GM18861 (cell line): ENCODE measurements around the gene DAZL.

Experiments used
- ATAC-seq: cut with Tn5 transposase; IDR thresholded peaks from one replicate; pipeline ENCODE4 v1.9.1; 2021; ENCODE audit not compliant: unreplicated experiment

DAZL gene

DNA sequence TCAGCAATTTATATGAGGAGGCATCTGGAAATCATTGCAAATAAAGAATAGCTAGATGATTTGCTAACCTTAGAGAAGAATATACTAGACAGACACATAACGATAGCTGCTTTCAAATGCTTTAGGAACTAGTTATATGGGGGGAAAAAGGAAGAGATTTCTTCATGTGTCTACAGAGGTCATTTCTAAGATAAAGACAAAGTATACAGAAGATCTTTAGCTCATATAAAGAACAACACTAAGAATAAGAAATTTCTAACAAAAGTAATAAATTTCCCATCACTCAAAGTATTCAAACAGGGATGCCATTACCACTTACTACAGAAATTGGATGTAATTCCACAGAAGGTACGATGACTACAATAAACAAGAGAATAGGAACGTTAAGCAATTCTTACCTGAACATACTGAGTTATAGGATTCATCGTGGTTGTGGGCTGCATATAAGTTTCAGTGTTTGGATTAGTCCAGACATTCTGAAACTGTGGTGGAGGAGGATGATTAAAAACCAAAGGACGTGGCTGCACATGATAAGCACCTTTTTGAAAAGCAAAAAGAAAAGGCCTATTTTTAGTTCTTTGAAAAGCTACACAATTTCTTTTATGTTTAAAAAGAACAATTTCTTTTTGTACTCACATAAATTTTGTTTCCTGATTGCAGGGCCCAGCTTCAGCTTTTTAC lies 8.7 kb downstream of the DAZL start:
- no peak for ATAC-seq

- no peak for ATAC-seq
Observed at GRCh38 chr3:16595778-16596177, 9.4 kb downstream of the DAZL start.

GRCh38 chr3:16589867-16590624 lies 15.2 kb downstream of the DAZL start:
- peak; percentile 96 for ATAC-seq

DNA sequence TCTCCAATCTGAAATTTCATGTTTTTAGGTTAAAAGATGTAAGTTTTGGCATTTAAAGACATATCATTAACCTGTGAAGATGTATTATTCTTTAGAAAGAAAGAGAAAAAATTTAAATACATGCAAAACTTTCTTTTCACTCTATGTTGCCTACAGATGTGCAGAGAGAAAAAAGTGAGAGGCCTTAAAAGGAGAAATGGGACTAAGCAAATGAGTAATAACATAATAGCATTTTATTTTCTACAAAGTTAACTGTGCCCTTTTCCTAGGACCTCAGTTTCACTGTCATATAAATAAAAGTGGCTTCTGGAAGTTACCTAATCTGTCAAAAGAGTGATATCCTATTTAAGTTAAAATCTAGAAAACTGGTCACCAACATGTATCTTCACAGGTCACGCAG lies 16.1 kb downstream of the DAZL start:
- no peak for ATAC-seq

DNA sequence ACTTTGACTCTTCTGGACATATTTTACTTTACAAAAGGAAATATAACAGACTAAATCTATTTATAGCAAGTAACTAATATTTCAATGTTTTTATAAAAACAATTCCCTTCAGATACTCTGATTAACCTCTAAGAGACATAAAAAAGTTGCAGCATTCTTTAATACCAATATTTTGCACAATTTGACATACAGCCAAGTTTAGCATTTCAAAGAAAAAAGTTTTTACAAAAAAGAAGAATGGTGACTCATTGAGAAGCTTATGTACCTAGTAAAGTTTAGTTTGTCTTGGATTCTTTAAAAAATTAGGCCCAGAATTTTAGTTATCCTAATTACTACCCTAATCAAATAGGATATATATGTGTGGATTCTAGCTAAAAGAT lies 17.6 kb downstream of the DAZL start:
- ATAC-seq: no peak

DNA sequence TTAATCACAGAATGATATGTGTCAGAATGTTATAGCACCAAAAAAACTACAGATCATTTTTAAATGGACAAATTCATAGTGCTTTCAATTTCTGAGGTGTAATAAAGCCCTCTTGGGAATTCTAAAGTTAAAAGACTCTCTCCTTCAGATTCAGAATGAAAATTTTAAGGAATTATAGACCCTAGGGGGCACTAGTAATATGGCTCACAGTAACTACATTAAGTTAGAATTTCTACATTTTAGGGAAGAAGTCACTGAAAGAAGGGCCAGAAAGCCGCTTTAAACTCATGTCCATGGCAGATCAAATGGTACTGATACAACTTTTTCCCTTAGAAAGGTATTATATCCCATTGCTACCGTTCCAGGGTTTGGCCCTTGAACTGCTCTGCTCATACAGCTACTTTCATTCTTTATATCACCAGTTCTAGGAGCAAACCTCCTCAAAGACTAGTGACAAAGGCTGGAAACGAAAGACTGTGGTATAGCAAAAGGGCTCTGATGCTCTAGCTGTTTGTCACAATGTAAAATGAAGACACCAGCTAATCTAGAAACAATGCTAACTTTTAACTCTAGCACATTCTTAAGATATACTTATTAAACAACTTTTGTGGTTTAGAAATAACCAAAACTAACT lies 18.1 kb downstream of the DAZL start:
- ATAC-seq: no peak

DNA sequence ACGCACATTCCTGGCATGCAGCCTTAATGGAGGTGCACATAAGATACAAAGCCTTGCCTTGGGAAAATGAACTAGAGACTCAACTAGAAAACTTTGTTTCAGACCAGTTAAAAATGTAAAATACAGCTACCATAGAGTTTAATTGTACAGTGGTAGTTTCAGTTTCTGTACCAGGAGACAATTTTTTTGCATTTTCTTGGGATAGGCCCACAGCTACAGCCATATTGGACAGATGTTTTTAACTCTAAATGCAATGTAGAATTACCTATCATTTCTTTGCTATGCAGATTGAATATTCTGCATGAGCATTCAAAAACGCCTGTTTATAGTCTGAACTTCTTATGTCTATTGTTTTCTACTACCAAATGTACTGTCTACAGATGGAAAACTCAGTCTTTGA lies 20.3 kb downstream of the DAZL start:
- ATAC-seq: no peak

GRCh38 chr3:16583551-16583950 lies 21.7 kb downstream of the DAZL start:
- ATAC-seq: no peak

- ATAC-seq: no peak
Observed at GRCh38 chr3:16570113-16570512, 35.1 kb downstream of the DAZL start.

- ATAC-seq: no peak
Observed at GRCh38 chr3:16568532-16568931, 36.7 kb downstream of the DAZL start.

DNA sequence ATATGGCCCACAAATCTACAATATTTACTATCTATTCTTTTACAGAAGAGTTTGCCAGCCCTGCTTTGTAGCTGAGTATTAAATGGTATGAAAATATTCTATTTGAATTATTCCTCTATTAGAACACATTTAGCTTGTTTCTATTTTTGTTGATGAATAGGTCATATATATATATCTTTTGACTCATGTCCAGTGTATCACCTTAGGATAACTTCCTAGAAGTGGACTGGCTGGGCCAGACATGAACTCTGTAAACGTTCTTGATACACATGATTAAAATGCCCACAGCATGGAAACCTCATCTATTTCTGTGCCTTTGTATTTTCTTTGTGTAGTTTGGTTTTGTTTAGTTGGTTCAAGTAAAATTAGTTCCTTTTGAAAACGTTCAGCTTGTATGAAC lies 37.1 kb downstream of the DAZL start:
- no peak for ATAC-seq

DNA sequence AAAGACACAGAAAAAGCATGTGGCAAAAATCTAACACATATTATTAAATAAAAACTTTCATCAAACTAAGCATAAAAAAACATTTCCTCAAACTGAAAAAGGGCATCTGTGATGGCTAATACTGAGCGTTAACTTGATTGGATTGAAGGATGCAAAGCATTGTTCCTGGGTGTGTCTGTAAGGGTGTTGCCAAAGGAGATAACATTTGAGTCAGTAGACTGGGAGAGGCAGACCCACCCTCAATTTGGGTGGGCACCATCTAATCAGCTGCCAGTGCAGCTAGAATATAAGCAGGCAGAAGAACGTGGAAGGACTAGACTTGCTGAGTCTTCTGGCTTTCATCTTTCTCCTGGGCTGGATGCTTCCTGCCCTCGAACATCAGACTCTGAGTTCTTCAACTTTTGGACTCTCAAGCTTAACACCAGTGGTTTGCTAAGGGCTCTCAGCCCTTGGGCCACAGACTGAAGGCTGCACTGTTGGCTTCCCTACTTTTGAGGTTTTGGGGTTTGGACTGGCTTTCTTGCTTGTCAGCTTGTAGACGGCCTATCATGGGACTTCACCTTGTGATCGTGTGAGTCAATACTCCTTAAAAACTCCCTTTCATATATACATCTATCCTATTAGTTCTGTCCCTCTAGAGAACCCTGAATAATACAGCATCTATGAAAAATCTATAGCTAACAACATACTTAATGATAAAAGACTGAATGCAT lies 45.4 kb downstream of the DAZL start:
- ATAC-seq: no peak

DNA sequence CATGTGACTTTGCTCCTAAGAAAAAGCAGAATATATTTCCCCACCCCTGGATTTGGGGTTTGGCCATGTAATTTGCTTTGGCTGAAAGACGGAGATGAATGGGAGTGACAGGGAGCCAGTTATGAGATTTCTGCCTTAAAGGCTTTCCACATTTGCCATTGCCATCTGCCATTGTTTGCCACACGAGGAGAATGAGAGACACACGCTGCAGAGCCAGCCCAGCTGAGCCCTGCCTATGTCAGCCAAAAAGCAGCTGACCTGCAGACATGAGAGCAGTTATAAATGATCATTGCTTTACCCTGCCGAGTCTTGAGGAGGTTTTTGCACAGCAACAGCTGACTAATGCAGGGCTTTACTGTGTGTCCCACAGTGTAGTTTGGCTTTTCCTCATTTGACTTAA lies 51.1 kb downstream of the DAZL start:
- no peak for ATAC-seq

DNA sequence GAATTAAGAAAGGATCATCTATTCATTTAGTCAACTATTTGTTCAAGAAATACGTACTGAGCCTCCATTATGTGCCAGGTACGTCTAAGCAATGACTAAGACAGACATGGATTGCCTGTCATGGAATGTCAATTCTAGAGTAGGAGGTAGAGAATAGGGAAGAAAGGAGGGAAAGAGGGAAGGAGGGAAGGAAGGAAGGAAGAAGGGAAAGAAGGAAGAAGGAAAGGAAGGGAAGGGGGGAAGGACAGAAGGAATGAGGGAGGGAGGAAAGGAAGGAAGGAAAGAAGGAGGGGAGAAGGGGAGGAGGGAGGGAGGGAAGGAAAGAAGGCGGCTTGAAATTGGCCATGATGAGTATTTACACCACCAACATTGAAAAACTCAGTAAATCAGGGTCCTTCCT lies 52.5 kb downstream of the DAZL start:
- ATAC-seq: no peak

GRCh38 chr3:16551342-16551976 lies 53.8 kb downstream of the DAZL start:
- no peak for ATAC-seq

DNA sequence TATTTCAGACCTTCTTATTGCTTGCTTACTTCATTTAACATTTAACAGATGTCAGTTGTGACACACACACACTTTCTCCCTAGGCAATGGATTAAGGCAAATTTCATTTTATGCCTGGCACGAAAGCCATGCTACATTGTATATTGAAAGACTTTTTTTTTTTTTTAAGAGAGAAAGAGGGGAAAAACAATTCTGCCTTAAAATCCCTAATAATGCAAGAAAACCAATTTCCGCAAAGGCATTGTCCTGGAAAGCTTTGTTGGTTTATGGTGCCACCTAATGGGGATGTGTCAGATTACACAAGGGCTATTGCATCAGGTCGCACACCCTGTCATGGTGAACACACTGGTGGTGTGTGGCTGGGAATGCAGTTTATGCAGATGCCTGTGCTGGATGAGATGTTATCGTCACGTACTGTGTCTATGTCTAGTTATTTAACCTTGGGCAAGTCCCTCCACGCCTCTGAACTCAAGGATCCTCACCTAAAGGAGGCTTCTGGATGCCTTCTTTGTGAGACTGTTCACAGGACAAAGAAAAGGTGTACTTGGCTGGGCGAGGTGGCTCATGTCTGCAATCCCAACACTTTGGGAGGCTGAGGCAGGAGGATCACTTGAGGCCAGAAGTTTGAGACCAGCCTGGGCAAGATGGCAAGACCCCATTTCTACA lies 54.4 kb downstream of the DAZL start:
- ATAC-seq: peak; percentile 81

GRCh38 chr3:16550305-16550675 lies 54.9 kb downstream of the DAZL start:
- ATAC-seq: peak; percentile 32

DNA sequence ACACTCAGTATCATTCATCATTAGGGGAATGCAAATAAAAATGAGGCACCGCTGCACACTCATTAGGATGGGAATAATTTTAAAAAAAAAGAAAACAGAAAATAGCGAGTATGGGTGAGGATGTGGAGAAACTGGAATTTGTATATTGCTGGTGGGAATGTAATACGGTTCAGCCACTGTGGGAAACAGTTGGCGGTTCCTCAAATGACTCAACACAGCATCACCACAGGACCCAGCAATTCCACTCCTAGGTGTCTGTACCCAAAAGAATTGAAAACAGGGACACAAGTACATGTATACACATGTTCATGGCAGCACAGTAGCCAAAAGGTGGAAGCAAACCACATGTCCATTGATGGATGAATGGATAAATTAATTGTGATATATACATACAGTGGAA lies 56.5 kb downstream of the DAZL start:
- ATAC-seq: no peak

DNA sequence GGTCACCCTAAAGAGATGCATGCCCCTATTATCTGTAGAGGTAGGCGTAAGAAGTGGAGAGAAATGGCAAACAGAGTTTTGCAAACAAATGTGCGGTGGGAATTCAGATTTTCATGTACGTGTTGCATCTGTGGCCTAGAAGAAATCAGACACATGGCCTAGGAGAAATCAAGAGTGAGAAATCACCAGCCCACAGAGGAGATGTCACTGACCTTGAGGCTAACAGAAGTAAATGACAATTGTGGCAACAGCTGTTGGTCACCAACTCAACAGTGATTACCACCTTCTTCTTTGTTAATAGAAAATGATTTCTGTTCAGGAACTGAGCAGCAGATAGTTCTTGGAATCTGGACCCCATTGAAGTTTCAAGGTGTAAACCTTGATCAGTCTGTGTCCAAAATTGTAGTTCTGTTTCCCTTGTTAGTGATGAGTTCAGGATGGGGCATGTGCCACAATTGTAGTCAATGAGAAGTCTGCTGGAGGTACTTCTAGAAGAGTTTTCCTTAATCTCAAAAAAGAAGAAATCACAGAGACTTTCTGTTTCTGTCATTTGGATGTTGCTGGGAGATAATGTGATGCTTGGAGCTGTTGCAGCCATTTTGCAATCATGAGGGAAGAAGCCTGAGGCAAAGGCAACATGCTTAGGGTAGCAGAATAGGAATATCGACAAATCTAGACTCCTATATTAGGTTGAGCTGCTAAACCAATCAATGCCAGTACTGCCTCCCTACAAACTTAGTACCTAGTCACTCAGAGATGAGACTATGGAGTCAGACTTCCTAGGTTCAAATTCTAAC lies 57.5 kb downstream of the DAZL start:
- ATAC-seq: no peak
